Measurements from ENCODE around the gene ATP23.

The ATP23 gene

DNA sequence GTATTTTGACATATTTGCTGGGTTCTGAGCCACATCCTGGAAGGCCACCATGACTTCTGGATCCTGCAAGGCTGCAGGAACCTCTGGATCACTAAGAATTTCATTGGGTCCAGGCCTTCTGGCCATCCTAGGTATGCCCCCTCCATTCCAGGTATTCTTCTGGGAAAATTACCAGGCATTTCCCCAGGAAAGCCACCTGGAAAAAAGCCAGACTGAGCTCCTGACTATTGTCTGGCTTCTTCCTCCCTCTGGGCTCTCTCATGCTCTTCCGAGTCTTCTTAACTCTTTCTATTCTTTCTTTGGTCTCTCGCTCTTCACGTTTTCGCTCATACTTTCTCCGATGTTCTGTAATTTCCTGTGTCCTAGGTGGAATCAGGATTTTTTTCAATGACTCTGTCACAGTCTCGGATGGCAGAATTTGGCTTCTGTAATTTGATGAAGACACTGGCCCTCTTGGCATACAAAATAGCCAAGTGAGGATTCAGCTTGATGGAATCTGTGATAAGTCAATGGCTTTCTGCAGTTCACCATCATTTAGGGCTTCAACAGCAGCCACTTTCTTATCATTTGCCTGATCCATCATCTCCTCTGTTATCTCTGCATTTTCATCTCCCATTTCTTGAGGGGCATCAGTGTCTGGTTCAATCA, 42.6 kb downstream of the ATP23 start:
- no peak for DNase-seq

DNA sequence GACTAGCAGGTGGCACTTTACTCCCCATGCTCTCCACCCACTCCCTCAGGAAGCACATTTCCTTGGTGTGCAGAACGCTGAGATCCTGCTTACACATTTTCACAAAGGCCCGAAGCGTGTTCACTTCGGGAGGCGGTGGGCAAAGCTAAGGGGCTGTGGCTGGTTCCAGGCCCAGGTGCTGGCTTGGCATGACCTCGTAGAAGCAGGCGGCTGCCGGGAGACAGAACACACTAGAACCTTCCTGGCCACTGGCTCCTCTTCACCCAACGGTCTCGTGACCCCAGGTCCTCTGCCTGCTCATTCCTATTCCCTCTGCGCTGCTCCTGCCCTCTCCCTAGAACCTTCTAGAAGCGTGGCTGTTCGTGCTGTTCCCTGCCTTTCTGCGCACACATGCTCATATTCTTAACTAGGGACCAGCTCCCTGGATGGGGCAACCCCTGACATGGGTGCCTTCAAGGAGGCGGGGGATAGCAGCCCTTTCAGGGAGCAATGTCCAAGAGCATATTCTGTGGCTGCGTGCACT, 43.3 kb downstream of the ATP23 start:
- DNase-seq = no peak

DNA sequence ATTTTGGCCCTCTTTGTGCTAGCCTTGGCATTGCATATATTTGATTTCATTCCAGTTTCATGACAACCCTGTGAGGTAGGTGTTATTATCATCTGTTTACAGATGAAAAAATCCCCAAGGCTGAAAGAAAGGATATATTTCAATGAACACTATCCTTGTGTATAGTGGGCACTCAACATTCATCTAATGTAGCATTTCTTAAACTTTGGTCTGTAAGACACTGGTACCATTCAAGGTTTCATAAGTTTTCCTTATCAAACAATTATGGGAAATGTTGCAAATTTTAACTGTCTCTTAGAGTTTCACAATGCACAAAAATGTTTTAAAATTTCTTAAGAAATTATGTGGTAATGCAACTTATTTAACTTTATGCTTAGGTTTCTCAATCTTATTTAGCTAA, 44.3 kb downstream of the ATP23 start:
- DNase-seq = no peak

DNA sequence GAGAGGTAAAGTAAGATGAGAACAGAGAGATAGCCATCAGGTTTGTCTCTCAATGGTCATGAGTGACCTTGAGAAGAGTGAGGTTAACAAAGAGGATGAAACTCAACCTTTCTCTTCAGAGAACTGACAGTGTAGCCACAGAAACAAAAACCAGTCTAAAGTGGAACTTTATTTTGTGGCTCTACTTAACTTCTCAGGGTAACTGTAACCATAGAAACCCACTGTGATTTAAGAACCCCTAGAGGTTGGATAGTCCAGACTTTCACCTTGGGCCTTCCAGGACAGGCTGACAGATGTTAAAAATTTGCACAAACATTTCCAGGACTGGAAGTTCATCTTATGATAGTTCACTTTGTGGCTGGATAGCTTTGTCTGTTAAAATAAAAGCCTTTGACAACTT, 48.5 kb downstream of the ATP23 start:
- DNase-seq = no peak

DNA sequence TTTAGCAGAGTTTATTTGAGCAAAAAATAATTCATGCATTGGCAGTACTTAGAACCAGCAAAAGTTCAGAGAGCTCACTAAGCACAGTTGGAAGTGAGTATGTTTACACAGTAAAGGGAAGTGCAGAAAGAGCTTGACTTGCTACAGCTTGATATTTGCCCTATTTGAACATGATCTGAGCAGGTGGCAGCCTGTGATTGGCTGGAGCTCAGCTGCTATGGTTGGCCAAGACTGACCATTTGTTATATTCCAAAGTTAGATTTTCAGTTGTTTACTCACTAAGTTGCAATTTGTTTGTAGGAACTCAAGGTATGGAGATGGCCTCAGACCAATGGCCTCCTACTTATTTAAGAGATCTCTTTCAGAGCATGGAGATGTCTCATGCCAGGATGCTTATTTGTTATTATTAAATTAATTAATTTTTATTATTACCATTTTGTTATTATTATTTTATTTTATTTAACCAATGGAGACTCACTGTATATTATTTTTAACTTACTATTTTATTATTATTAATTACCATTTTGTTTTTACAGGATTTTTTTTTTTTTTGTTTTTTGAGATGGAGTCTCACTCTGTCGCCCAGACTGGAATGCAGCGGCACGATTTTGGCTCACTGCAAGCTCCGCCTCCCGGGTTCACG, 49.0 kb downstream of the ATP23 start:
- DNase-seq = no peak

DNA sequence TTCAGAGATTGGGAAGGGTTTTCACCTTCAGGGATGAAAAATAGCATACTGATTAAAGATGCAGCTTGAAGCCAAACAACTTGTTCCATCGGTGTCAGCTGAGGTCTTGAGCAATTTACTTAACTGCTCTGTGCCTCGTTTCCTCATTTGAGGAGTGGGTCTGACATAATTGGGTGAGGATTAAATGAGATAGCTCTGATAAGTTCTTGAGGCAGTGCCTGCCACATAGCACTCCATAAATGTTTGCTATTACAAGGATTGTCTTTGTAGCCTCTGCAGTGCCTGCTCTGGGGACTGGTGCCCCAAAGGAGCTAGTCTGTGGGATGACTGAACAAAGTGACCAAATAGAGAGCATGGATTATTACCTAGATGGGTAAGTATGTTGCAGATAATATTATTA, 50.6 kb downstream of the ATP23 start:
- DNase-seq = no peak

DNA sequence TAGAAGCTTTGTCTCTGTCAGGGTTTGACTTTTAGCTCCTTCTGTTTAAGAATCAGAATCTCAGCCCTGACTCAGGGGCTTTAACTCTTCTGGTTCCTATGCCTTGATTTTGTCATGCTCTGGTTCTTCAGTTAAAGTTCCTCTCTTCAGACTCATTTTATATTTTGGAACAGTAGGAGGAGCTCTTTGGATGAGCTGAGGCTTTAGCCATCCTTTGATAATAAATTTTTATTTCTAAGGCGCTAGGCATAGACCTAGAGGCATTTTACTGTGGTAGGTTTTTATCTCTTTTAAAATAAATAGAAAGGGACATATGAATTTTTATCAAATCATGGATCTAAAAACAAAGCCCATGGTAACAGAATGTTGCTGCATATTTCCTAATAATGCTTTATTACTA, 51.7 kb downstream of the ATP23 start:
- DNase-seq = no peak

DNA sequence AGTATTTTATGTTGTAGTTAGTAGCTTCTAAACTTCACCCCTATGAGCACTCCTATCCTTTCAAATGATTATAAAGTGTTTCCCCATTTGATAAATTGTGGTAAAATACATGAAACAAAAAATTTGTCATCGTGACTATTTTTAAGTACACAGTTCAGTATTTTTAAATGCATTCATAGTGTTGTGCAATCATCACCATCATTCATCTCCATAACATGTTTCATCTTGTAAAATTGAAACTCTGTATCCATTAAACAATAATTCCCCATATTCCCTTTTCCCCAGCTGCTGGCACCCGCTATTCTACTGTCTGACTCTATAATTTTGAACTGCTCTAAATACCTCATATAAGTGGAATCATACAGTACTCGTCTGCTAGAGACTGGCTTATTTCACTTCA, 52.5 kb downstream of the ATP23 start:
- no peak for DNase-seq

DNA sequence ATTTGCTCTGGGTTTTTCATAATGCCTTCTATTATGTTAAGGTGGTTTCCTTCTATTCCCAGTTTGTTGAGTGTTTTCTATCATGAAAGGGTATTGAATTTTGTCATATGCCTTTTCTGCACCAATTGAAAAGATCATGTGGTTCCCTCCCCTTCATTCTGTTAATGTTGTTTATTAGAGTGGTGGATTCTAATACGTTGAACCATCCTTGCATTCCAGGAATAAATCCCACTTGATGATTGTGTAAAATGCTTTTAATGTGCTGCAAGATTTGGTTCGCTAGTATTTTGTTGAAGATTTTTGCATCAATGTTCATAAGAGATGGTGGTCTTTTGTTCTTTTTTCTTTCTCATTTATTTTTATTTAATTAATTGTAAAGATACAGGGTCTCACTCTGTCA, 55.2 kb downstream of the ATP23 start:
- no peak for DNase-seq

DNA sequence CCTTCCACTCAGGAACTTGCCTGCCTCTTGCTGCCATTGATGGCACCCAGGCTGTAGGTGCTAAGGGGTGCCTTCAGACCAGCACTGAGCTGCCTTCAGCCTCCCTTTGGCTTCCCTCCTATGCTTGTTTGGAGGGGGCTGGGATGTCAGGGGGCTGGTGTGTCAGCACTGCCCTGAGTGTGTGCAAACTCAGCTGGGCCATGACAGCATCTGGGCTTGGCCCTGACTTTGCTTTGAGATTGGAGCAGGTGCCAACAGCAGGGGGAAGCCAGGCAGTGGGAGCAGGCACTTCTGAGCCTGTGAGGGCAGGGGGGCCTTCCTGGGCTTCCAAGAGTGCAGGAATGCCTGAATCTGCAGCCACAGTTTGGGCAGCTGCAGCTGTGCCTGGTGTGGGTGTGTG, 56.9 kb downstream of the ATP23 start:
- no peak for DNase-seq

DNA sequence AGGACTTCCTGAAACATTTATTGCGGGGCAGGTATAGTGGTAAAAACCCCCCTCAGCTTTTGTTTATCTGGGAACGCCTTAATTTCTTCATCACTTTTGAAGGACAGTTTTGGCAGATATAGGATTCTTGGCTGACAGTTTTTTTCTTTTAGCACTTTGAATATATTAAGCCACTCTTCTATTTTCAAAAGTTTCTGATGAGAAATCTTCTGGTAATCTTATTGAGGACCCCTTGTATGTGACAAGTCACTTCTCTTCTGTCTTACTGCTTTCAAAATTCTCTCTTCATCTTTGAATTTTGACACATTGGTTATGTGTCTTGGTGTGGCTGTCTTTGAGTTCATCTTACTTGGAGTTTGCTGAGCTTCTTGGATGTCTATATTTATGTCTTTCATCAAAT, 59.1 kb downstream of the ATP23 start:
- no peak for DNase-seq

DNA sequence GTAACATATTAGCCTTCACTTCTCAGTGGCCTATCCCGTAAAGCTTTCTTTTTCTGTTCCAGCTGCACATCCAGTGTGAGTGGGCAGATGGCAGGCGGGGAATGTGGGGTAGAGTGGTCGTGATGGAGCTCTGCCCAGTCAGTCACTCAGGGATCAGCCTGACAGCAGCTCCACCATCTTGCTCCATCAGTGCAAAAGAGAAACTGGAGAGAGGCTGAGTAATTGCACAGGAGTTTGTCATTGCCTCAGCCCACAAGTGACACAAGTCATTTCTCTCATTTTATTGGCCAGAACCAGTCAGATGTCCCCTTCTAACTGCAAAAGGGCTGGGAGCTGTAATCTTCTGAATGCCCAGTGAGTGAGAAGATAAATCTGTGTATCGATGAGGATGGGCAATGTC, 66.5 kb downstream of the ATP23 start:
- no peak for DNase-seq

DNA sequence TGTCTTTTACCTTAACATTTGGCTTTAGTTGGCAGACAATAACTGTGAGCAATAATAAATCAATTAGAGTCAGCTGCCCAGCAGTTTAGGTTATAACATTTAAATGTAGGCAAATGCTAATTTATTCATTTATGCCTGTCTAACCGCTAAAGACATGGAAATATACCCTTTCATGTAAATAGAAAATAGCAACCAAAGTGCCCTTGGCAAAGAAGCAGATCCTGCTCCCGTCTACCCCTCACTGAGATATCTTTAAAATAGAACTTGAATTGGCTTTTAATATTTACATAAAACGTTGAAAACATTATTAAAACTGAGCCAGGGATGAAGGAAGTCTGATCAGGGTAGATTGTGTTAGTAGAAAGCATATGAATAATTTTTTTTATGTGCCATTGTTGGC, 67.3 kb downstream of the ATP23 start:
- no peak for DNase-seq
